HG03025 (cell line): ENCODE data around the gene POLN.

Source experiments
- ATAC-seq: cut with Tn5 transposase; IDR thresholded peaks from one replicate; pipeline ENCODE4 v1.9.1; 2021; ENCODE audit warnings: mild to moderate bottlenecking, moderate library complexity; ENCODE audit not compliant: unreplicated experiment, low FRiP score

The POLN gene

DNA sequence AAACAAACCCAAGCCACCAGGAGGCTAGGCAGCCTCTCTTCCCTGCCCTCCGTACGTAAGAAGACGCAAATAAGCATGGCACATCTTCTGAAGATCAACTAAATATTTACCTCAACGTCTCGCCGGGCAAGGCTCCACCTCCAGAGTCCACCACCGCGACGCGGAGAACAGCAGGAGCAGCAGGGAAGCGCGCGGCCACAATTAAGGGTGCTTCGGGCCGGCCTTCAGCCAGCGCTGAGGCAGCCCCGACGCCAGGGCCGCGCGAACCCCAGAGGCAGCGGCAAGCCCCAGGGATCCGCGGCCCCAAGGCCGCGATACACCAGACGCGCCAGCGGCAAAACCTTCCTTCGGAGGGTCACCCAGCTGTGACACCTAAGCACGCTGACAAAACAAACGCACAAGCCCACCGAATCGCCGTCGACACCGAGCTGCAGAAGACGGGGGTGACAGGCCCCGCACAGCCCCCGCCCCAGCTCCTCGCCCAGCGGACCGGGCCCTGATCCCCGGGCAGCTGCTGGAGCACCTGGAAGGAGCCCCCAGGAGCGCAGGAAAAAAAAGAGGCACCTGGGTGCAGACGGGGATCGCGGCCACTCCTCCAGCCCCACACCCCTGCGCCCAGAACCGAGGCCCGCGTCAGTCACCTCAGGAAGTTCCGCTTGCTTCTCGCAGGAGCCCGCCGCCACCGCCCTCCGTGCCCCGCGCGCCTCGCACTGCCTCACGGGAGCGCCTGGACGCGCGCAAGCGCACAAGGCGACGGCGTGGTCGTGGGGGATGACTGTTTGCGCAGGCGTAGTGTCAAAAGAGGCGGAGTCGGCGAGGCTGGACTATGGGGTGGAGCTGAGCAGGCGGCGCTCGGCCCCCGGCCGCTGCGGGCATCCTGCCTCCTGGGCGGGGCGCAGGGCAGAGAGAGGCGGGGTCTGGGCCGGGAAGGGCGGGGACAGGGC, at the start of gene POLN, which contains the start of gene HAUS3:
Gene POLN, minus strand, starts transcription at position 712 of the 944 bp plus-strand sequence. CDS start 12,890 bp downstream, outside the sequence.
Gene HAUS3, minus strand, starts transcription at position 712 of the 944 bp plus-strand sequence. CDS start 1,175 bp downstream, outside the sequence.
- ATAC-seq = peak; percentile 91

DNA sequence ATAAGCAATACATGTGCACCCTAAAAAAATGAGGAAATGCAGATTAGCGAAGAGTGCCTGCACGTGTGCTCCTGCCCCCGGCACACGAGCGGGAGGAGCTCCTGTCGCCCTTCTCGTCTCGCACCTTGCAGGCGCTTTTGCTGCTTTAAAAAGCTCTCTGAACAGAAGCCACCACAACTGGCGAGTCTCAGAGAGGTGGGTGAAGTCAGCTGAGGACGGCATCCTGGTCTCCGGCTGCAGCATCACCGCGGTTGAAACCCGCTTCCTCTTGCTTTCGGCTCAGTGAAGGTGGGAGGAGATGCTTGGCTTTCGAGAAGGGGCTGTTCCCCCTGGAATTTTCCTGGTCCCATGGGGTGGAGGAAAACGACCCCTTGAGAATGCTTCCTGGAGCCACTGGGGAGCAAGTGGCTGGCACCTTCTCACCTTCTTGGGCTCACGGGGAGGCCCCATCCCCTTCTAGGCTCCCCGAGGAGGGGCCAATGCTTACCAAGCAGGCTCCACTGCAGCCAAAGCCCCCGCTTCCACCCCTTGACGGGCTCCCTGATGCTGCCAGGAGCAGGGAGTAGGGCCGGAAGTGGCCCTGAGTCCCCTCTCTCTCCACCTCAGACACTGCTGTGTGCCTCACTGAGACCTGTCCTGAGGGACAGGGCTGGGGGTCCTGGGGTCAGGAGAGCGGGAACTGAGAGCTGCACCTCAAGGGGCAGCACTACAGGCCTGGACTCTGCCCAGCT, 49.2 kb upstream of the POLN start:
- no peak for ATAC-seq

DNA sequence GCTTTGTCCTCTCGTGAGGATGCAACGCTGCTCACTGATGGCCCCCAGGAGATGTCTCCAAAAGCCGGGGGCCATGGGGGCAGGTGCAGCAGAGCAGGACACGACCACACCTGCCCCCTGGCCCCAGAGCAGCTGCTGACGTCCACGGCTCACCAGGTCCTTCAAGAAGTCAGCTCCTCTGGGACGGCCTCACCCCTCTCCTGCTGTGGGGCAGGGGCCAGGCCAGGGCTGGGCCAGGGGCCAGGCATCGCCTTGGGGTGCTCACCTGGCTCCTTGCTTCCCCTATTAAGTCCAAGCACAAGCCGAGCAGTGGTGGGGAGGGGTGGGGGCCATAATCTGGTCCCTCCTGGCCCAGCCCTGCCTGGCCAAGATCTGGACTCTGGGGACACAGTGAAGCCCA, 48.6 kb upstream of the POLN start:
- no peak for ATAC-seq

DNA sequence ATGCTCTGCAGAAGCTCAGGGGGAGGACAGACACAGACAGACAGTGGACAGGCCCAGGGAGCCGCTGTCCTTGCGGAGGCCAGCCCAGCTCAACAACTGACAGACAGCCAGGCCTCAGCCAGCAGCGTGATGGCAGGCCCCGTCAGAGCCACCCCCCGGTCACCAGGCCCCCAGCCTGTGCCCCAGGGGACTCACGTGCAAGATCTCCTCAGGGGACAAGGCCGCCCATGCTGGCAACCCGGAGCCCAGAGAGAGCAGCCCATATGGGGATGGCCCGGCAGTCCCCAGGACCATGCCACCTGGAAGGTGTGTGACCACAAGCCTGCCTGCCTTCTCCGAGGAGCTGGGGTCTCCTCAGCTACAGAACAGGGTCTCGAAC, 48.0 kb upstream of the POLN start:
- no peak for ATAC-seq

DNA sequence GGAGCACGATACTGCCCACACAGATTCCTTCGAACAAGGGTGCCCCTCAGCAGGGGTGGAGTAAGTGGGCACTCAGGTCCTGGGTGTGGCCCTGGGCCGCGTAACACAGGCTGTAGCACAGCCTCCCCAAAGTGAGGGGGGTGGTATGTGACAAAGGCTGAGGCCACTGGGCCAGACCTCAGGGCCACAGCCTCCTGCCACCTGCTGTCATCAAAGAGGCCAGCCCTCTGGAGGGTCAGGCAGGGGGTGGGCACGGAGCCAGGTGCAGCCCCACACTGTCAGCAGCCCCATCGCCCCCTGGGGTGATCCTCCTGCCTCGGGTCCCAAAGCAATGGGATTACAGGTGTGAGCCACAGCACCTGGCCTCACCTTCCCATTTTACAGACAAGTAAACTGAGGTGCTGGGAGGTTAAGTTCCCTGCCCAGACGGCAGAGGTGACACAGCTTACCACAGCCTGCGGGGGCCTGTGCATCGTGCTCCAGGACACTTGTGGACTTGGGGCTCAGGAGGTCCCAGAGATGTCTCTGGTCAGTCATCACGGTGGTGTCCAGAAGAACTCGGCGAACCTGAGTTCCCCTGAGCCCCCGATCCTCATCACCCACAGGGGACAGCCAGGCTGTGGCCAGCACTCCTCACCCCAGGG, 47.5 kb upstream of the POLN start:
- ATAC-seq = no peak

DNA sequence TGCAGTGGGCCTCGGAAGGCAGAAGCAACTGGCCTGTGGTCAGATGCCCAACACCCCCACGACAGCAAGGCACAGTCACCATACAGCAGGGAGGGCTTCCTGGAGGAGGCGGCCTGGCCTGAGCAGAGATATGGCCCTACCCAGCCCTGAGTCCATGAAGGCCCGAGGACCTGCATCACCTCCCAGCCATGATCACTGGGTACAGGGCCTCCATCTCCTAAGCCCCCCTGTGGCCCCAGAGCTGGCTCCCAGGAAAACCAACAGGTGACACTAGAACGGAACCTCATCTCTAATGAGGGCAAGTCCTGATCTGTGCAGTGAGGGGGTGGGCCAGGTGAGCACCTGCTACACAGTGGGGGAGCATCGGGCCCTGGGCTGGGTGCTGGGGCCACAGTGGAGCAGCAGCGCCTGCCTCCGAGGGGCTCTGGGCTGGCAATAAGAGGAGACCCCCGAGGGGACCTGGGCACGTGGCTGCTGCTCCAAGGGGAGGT, 46.2 kb upstream of the POLN start:
- no peak for ATAC-seq

DNA sequence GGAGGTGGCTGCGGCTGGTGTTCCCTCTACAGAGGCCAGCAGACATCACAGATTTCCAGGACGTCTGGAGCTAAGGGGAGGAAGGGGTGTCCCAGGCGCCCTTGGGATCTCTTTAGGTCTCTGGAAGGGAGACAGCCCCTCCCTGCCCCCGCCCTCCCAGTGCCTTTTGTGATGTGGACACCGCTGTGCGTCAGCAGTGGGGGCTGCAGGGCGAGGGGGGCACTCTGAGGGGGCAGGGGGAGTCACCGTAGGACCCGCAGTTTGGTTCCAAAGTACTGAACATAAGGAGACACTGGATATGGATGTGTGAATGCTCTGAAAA, 45.6 kb upstream of the POLN start:
- ATAC-seq = no peak

DNA sequence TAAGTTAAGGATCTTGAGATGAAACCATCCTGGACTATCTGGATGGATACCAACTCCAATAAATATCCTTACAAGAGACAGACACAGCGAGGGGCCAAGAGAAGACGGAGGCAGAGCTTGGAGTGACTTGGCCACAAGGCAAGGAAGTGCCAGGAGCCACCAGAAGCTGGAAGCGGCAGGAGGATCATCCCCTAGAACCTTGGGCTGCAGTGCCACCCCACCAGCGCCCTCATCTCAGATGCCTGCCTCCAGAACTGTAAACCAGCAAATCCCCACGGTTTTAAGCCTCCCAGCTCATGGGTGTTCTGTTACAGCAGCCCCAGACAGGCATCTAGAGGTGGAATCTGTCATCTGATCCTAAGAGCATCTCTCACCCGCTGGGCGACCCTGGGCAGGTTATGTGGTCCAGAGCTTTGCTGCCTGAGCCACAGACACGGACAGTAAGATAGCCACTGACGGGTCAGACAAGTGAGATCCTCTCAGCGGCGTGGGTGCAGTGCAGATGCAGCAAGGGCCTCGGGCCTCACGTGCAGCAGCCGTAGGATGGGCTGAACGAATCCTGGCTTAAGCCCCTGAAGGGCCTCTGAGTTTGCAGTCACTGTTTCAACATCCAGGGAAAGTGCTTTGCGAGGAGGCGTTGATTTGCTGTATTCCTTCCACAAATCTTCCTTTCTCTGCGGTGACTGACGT, 45.1 kb upstream of the POLN start:
- no peak for ATAC-seq

DNA sequence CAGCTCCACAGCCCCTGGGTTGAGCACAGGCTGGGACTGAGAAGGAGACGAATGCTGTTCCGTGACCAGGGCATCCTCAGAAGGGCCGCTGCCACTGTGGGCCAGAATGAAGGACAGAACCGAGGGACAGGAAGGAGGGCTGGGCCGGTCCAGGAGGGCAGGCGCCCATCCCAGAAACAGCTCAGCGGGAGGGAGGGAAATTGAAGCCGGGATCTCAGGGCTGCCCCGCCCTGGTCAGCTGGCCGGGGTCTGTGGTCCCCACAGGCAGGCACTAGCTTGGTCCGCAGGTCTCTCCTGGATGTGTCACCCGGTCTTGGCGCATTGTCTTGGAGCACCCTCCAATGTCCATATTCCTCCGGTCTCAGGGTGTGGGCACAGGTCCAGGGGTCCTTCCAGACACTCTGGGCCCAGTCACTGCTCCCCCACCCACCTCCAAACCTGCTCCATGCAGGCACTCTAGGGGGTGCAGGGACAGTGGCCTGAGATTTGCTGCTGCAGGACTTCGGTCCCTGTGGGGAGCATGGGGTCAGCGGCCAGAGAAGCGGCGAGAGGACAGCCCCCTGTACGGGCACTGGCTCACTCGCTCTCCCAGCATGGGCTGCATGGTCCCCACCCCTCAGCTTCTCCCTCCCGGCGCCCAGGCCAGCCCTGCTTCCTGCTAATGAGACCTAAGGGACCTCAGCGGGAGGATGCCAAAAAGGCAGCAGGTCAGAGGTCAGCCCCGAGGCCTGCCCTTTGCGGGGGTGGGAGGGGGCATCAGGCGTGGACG, 43.9 kb upstream of the POLN start:
- no peak for ATAC-seq

DNA sequence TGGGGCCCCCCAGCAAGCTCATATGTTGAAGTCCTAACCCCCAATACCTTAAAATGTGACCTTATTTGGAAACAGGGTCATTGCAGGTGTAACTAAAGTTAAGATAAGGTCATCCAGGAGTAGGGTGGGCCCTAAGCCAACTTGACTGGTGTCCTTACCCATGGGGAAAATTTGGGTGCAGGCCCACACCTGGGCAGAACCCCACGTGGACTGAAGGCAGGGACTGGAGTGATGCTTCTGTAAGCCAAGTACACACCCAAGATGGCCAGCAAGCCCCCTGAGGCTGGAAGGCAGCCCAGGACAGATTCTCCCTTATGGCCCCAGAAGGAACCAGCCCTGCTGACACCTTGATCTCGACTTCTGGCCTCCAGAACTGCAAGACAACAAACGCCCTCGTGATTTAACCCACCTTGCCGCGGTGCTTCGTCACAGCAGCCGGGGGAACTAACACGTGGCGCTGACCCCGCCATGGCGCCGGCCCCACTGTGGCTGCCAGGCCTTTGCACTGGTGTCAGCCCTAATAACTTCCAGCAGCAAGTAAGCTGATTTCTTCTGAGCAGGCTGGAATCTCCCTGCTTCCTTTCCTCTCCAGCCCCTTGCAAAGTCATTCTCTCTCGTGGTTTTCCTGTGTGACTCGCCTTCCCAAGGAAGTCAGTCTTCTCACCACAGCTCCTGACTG, 43.2 kb upstream of the POLN start:
- ATAC-seq = no peak

DNA sequence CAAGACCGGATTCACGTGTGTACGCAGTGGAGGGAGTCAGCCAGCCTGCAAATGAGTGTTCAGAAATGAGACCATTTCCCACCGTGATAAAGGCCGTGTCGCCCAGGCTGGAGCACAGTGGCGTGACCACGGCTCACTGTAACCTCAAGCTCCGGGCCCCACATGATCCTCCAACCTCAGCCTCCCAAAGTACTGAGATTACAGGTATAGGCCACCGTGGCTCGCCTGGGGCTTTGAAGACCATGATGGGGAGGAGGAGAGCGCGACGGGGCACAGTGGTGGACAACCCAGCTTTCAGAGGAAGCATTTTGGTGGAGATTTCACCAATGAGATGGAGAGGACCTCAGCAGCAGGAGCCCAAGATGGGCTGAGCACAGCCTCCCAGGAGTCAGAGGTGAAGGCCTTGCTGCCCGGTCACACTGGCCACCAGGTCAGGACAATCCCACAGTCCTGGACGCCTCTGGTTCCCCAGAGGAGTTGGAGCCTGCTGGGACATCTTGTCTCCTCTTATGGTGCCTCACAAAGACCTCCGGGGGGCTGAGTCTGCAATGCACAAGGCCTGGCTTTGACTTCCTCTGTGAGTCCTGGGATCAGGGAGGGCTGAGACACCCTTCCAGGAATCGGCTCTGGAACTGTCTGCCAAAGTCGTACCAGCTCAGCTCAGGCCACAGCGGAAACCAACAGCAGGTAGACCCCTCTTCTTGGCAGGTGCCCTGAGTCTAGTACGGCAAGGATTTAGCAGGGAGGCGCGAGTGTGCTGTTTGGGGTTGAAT, 42.4 kb upstream of the POLN start:
- ATAC-seq = no peak

DNA sequence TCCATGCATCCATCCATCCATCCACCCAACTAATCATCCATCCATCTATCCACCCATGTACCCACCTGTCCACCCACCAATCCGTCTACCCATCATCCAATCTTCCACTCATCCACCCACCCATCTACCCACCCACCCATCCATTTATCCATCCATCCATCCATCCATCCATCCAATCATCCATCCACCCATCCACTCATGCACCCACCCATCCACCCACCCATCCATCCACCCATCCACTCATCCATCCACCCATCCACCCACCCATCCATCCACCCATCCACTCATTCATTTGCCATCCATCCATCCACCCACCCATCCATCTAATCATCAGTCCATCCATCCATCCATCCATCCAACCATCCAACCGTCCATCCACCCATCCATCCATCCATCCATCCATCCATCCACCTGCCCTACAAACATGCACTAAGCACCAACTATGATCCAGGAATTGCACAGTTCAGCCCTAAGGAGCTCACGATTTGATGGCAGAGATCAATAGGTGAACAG, 41.3 kb upstream of the POLN start:
- no peak for ATAC-seq

DNA sequence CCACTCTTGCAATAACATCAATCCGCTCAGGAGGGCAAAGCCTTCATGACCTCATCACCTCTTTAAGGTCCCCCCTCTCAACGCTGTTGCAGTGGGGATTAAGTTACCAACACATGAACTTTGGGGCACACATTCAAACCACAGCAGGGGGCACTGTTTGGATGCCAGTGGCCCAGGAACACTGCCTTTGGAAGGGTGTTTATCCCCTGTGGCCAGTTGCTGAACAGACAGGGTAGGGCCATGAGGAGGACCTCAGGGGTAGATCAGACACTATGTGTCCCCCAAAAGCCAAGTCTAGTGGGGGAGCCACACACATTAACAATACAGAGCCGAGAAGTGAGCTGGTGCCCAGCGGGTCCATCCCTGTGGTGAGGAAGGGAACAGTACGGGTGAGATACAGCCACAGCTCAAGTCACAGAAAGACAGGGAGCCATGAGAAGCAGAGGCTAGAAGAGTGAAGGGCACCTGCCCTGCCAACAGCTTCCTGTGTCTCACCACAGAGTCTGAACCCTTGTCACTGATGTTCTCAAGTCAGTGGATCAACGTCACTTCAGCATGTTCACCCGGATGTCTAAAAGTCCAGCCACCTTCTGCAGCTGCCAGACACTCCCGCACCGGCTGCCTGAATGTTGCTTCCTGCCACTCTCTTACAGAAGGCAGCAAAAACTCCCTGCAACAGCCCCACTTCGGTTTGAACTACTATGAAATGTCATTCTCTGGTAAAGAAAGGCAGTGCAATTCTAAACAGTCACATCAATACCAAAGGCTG, 39.8 kb upstream of the POLN start:
- ATAC-seq = peak; percentile 55

DNA sequence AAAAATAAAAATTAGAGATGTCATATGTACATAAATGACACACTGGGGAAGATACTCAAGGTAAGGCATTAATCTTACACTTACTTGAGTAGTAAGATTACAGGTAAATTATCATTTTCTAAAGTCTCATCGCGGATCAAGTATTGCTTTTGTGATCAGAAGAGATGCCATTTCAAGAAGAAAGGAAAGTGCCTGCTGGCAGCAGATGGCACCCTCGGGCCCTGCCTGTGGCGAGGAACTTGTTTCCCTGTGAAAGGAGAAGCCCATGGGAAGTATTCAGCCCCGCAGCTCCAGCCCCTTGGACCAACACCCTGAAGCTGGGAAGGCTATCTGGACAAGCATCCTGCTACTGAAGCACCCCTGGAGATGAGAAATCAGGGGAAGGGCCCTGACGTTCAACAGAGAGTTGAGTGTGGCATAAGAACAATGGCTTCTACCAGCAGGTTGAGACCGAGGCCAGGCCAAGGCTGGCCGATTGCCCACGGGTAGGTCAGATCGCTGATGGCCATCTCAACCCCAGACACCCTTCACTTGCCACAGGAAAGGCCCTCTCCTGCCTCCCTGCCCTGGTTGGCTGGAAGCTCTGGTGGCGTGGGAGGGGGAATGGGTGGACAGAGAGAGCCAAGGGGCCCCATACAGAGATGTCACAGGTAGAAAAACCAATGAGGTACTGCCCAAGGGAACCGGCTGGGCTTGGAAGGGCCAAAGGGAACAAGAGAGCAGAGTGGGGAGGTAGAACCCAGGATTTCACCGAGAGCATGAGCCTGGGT, 38.8 kb upstream of the POLN start:
- ATAC-seq = no peak

DNA sequence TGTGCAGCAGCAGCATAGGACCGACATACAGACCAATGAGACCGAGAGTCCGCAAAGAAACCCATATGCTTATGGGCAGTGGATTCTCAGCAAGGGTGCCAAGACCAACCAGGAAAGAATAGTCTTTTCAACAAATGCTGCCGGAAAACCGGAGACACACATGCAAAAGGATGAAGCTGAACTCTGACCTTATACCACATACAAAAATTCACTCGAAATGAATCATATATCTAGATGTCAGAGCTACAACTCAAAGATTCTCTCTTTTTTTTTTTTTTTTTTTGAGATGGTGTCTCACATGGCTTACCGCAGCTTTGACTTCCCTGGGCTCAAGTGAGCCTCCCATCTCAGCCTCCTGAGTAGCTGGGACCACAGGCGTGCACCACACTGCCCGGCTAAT, 36.0 kb upstream of the POLN start:
- no peak for ATAC-seq

DNA sequence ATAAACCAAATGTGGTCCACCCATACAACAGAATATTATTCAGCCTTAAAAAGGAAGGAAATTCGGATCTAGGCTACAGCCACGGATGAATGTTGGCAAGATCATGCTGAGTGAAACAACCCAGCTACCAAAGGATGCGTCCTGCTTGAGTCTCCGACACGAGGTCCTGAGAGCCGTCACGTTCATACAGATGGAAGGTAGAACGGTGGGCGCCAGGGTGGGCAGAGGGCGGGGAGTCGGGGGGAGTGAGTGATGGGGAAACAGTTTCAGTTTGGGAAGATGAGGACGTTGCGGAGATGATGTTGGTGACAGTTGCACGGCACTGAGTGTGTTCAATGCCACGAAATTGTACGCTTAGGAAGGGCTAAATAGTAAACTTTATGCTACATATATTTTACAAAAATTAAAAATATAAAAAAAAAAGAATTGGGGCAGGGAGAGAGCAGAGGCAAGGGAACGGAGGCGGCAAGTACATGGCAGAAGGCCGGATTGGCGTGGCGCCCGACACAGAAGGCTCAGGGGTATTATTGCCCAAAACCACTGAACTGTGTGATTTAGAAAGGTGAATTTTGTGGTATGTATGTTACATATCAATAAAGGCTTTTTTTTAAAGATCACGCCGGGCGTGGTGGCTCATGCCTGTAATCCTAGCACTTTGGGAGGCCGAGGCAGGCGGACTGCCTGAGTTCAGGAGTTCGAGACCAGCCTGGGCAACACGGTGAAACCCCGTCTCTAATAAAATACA, 34.8 kb upstream of the POLN start:
- no peak for ATAC-seq
